ENCODE results near the gene UMPS. TPM values are rescaled to one million over a fixed set of nuclear protein-coding genes. Genes with fewer than 3 reads are reported as not detected.

Gene UMPS
- total and polyA plus RNA-seq, 2 of the 4 experiments (the other 2 are of a cell fraction): 18.7 to 26.7 TPM

GRCh38 chr3:124763206-124763605, 33.0 kb downstream of the UMPS start:
- Histone ChIP-seq H2AK5ac (ENCODE audit: low read depth, low read length) (no peak overlapping the region), H3K18ac (ENCODE audit: low read depth, low read length) (no peak overlapping the region), H2AFZ (replicated peaks; ENCODE audit: low read length, poor library complexity) (no peak overlapping the region), H4K91ac (ENCODE audit: insufficient read depth, low read depth, low read length) (no peak overlapping the region), H2BK20ac (ENCODE audit: low read depth, low read length) (no peak overlapping the region), H3K56ac (ENCODE audit: extremely low read depth, insufficient read depth, low read length) (no peak overlapping the region), H3K9me3 (ENCODE audit: control insufficient read depth, insufficient read depth, low read length) (no peaks in the 10 kb centered on the region), H4K20me1 (ENCODE audit: insufficient read depth, low read length) (0 out of 2 replicates have a peak, but pooled peaks cover 4% of the 10 kb centered on the region), H3K23ac (ENCODE audit: low read depth, low read length) (no peak overlapping the region), H3K36me3 (ENCODE audit: control insufficient read depth, insufficient read depth, low read length) (peaks cover 43% of the 10 kb centered on the region), H3K4me2 (ENCODE audit: low read depth, low read length) (no peak overlapping the region), H3K9ac (ENCODE audit: low read depth, low read length) (no peak overlapping the region), H3K27me3 (ENCODE audit: control insufficient read depth, insufficient read depth, low read length) (no peaks in the 10 kb centered on the region), H3K9me1 (ENCODE audit: insufficient read depth, low read length) (0 out of 2 replicates have a peak, but pooled peaks cover 2% of the 10 kb centered on the region), H3K4me1 (ENCODE audit: control insufficient read depth, insufficient read depth, low read length) (peaks cover 7% of the 10 kb centered on the region), H3K4ac (ENCODE audit: low read depth, low read length) (no peak overlapping the region), H2BK5ac (ENCODE audit: low read depth, low read length, poor library complexity, severe bottlenecking) (no peak overlapping the region), H4K8ac (ENCODE audit: low read depth in 2 of 2, low read length in 2 of 2) (no peak overlapping the region), H3K14ac (replicated peaks; ENCODE audit: low read depth, low read length) (no peak overlapping the region), H3K79me1 (ENCODE audit: low read depth in 1 of 2, low read length in 2 of 2) (peaks cover 0 to 2% of the 10 kb centered on the region in 2 experiments; a peak in 2 of 4 replicates), H4K5ac (ENCODE audit: low read depth, low read length) (no peak overlapping the region), H3K27ac (ENCODE audit: insufficient read depth, low read length) (no peak overlapping the region), H2AK9ac (replicated peaks; ENCODE audit: low read depth, low read length, poor library complexity) (no peak overlapping the region), H3K4me3 (ENCODE audit: insufficient read depth, low read depth, low read length) (no peak overlapping the region), H2BK120ac (ENCODE audit: low read depth, low read length) (no peak overlapping the region), H2BK15ac (ENCODE audit: low read depth, low read length) (no peak overlapping the region)
- in situ Hi-C loops (cut with MboI; ENCODE audit: low sequenced_read_pairs) (loop anchor here (5.0 to 10.0 kb wide), 2 partner anchors 139 to 672 kb away; no protein-coding TSS in a partner anchor), intact Hi-C loops (cut with micrococcal nuclease) (loop anchor here (5.0 kb wide), 3 partner anchors 124 to 824 kb away; partner anchors contain the start of gene ITGB5), dilution Hi-C loops (cut with HindIII; ENCODE audit: low sequenced_read_pairs, unreplicated experiment) (loop anchor here (25.0 kb wide), 1 partner anchor 124 kb away; the partner anchor contains the start of gene ITGB5)
- TF ChIP-seq MAZ (IDR thresholded peaks at IDR 0.05; ENCODE audit: borderline replicate concordance, low read depth, low read length) (no peak), USF2 (IDR thresholded peaks at IDR 0.05; ENCODE audit: low read depth, low read length) (no peak), ELK1 (IDR thresholded peaks at IDR 0.05; ENCODE audit: borderline replicate concordance, low read depth, low read length) (no peak), POLR2A (IDR thresholded peaks at IDR 0.05; ENCODE audit: low read depth, low read length) (no peak), BHLHE40 (IDR thresholded peaks at IDR 0.05; ENCODE audit: low read depth, low read length) (no peak), MXI1 (IDR thresholded peaks at IDR 0.05; ENCODE audit: borderline replicate concordance, low read depth, low read length) (no peak), RAD21 (IDR thresholded peaks at IDR 0.05; ENCODE audit: low read length) (no peak), NFE2L2 (IDR thresholded peaks at IDR 0.05; ENCODE audit: low read depth, low read length) (no peak), CHD1 (IDR thresholded peaks at IDR 0.05; ENCODE audit: low read depth, low read length) (no peak), SMC3 (IDR thresholded peaks at IDR 0.05; ENCODE audit: low read depth, low read length) (no peak), CTCF (conservative IDR thresholded peaks at IDR 0.05; ENCODE audit: low read depth, low read length) (no peak), RCOR1 (IDR thresholded peaks at IDR 0.05; ENCODE audit: insufficient replicate concordance, low read length) (no peak), CEBPB (IDR thresholded peaks at IDR 0.05; ENCODE audit: low read depth, low read length) (no peak), RFX5 (IDR thresholded peaks at IDR 0.05; ENCODE audit: low read depth, low read length) (no peak), MAFK (IDR thresholded peaks at IDR 0.05; ENCODE audit: low read depth, low read length) (no peak), FOS (IDR thresholded peaks at IDR 0.05; ENCODE audit: low read depth, low read length) (no peak)
- ChIA-PET CTCF (interaction anchor here (0.6 to 1.0 kb wide), 2 partner anchors 130 to 138 kb away, joined by 3 read pairs; no protein-coding TSS in a partner anchor), POLR2A (ENCODE audit: unreplicated experiment) (no interaction called here)
- DNase-seq (no peak), ATAC-seq (ENCODE audit: low read depth) (no peak)
- 93% methylated on average over 3 of the region's 8 CpGs; no CpG with 5 or more reads in 1 of the 2 experiments for WGBS, 2 experiments (ENCODE audit: extremely low coverage in 2 of 2, insufficient read length in 1 of 2)
- TSS peak; percentile 89 for BruUV-seq (replicated peaks)
